ENCODE measurements around the gene DAP.

Gene DAP

GRCh38 chr5:10686890-10687289 is 74.1 kb downstream of the DAP start:
- no peak for DNase-seq

GRCh38 chr5:10685115-10685521 is 75.9 kb downstream of the DAP start:
- no peak for DNase-seq

GRCh38 chr5:10684303-10685086 is 76.5 kb downstream of the DAP start:
- no peak for DNase-seq

- DNase-seq = no peak
Observed at GRCh38 chr5:10682801-10683525, 78.1 kb downstream of the DAP start.

- DNase-seq = no peak
Observed at GRCh38 chr5:10681731-10682679, 79.0 kb downstream of the DAP start.

GRCh38 chr5:10680876-10681481 is 80.1 kb downstream of the DAP start:
- DNase-seq = no peak

- no peak for DNase-seq
Observed at GRCh38 chr5:10679336-10679988, 81.6 kb downstream of the DAP start.

GRCh38 chr5:10678244-10678643 is 82.8 kb downstream of the DAP start:
- DNase-seq = no peak

- DNase-seq = no peak
Observed at GRCh38 chr5:10677533-10677932, 83.5 kb downstream of the DAP start.

GRCh38 chr5:10676946-10677345 is 84.1 kb downstream of the DAP start:
- no peak for DNase-seq

- no peak for DNase-seq
Observed at GRCh38 chr5:10676224-10676623, 84.8 kb downstream of the DAP start.

GRCh38 chr5:10675177-10675700 is 85.8 kb downstream of the DAP start:
- DNase-seq = no peak

GRCh38 chr5:10674582-10674981 is 86.5 kb downstream of the DAP start:
- DNase-seq = no peak

- DNase-seq = no peak
Observed at GRCh38 chr5:10674096-10674495, 86.9 kb downstream of the DAP start.

- DNase-seq = no peak
Observed at GRCh38 chr5:10673407-10673806, 87.6 kb downstream of the DAP start.

- no peak for DNase-seq
Observed at GRCh38 chr5:10673017-10673389, 88.0 kb downstream of the DAP start.

GRCh38 chr5:10672146-10673016 is 88.7 kb downstream of the DAP start:
- no peak for DNase-seq

GRCh38 chr5:10671041-10672008 is 89.7 kb downstream of the DAP start:
- DNase-seq = no peak

- DNase-seq = no peak
Observed at GRCh38 chr5:10669983-10670382, 91.1 kb downstream of the DAP start.

GRCh38 chr5:10668697-10669096 is 92.3 kb downstream of the DAP start:
- DNase-seq = no peak

All from cortex of kidney (tissue), 1 donor.